ENCODE data around the gene NUP54.

GRCh38 chr4:76178296-76178695 is 30.1 kb upstream of the NUP54 start:
- TF ChIP-seq CTCF (IDR thresholded peaks at IDR 0.05; ENCODE audit: low read depth, low read length, poor library complexity, severe bottlenecking) = no peak
- TF ChIP-seq EZH2phosphoT487 (IDR thresholded peaks at IDR 0.05; ENCODE audit: borderline replicate concordance, low read length) = no peak

Data from DOHH2 (cell line).